ENCODE measurements around the gene PLXNA4.

DNA sequence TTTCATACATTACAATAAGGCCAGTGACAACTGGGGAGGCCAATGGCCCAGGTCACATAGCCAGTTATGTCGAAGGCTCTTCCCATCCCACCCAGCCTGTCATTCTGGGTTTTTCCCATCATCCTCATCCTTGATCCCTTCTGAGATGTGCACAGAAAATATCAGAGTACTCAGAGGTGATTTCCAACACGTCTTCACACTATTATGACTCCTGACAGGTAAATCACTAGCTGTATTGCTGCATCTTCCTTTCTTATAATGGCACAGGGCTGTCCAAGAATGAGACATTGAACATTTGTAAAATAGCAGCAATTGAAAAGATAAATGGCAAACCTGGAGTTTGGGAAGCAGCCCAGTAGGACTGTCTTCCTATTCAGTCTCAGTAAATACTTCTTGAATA lies 159.9 kb downstream of the PLXNA4 start:
- TF ChIP-seq, protein P1, sequence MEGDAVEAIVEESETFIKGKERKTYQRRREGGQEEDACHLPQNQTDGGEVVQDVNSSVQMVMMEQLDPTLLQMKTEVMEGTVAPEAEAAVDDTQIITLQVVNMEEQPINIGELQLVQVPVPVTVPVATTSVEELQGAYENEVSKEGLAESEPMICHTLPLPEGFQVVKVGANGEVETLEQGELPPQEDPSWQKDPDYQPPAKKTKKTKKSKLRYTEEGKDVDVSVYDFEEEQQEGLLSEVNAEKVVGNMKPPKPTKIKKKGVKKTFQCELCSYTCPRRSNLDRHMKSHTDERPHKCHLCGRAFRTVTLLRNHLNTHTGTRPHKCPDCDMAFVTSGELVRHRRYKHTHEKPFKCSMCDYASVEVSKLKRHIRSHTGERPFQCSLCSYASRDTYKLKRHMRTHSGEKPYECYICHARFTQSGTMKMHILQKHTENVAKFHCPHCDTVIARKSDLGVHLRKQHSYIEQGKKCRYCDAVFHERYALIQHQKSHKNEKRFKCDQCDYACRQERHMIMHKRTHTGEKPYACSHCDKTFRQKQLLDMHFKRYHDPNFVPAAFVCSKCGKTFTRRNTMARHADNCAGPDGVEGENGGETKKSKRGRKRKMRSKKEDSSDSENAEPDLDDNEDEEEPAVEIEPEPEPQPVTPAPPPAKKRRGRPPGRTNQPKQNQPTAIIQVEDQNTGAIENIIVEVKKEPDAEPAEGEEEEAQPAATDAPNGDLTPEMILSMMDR (IDR thresholded peaks at IDR 0.05): no peak
- TF ChIP-seq POLR2A (IDR thresholded peaks at IDR 0.05) (no peak), POLR2AphosphoS5 (IDR thresholded peaks at IDR 0.05) (no peak), EP300 (IDR thresholded peaks at IDR 0.05; ENCODE audit: low read depth) (no peak)
